Heart right ventricle (tissue), 16 donors: ENCODE data around the gene YARS1. TPM values are rescaled to one million over a fixed set of nuclear protein-coding genes. Genes with fewer than 3 reads are reported as not detected.

Experiments
- ATAC-seq, 8 donors: fragments of 200-7000 bp; cut with Tn5 transposase; one replicate each; pipeline ENCODE4 v1.9.1; 2020; ENCODE audit warnings: mild to moderate bottlenecking in 8 of 8, moderate library complexity in 8 of 8, moderate number of reproducible peaks in 1 of 8
- DNase-seq, 2 donors: peaks; one replicate each; pipeline ENCODE4 v3.0.0-alpha.2; 2020
- H3K27ac ChIP-seq, 10 donors: fragments of 200-600 bp; sonication (generic) in 2 of 10; one replicate each; pipeline versions ENCODE4 v1.5.0 to v1.8.0; 2020 to 2022; ENCODE audit warnings: mild to moderate bottlenecking in 3 of 10
- H3K27me3 ChIP-seq, 7 donors: fragments of 200-600 bp; one replicate each; pipeline ENCODE4 v1.8.0; 2021 to 2022; ENCODE audit warnings: mild to moderate bottlenecking in 2 of 7
- H3K36me3 ChIP-seq, 9 donors: fragments of 200-600 bp; sonication (generic) in 1 of 9; one replicate each; pipeline versions ENCODE4 v1.5.0 to v1.8.0; 2020 to 2022; ENCODE audit warnings: mild to moderate bottlenecking in 2 of 9
- H3K4me1 ChIP-seq, 9 donors: fragments of 200-600 bp; sonication (generic) in 1 of 9; one replicate each; pipeline versions ENCODE4 v1.5.0 to v1.8.0; 2020 to 2022; ENCODE audit warnings: mild to moderate bottlenecking in 4 of 9
- H3K4me3 ChIP-seq, 10 donors: fragments of 200-600 bp; sonication (generic) in 2 of 10; one replicate each; pipeline versions ENCODE4 v1.5.0 to v1.8.0; 2020 to 2022; ENCODE audit warnings: mild to moderate bottlenecking in 7 of 10, moderate library complexity in 2 of 10
- H3K9me3 ChIP-seq, 11 donors: fragments of 200-600 bp in 10 of 11; sonication (generic) in 2 of 11; one replicate each; pipeline versions ENCODE4 v1.5.0 to v1.8.0; 2013 to 2022; ENCODE audit warnings: mild to moderate bottlenecking in 2 of 11, control low read depth in 1 of 11, moderate library complexity in 1 of 11
- CTCF ChIP-seq, 9 donors: fragments of 200-600 bp; sonication (generic) in 2 of 9; IDR thresholded peaks; one replicate each; pipeline versions ENCODE4 v1.5.0 to v1.8.0; 2021 to 2022; ENCODE audit warnings: antibody characterized with exemption in 9 of 9, mild to moderate bottlenecking in 5 of 9, moderate library complexity in 1 of 9
- WGBS, 2 donors: extraction: QIAGEN DNeasy Blood & Tissue Kit; methylation state at CpG; one replicate each; pipeline ENCODE4 v1.1.7; 2013; ENCODE audit warnings: inconsistent platforms in 1 of 2; 5-methylcytosine and 5-hydroxymethylcytosine counted together
- intact Hi-C, 10 donors: fragments of 100-400 bp; cut with DNase I; formaldehyde crosslinking; loops; one replicate each; pipeline versions ENCODE4 v1.11.1 to v1.14.2; 2022
- polyA plus RNA-seq, 2 donors: library from polyadenylated mRNA; stranded (reverse); fragments of 200-250 nt; gene quantifications; one replicate each; pipeline ENCODE4 v1.2.3, GENCODE V29; 2013
- total RNA-seq, 10 donors: library from RNA; stranded (reverse); fragmentation: NEBNext Ultra II Directional in 3 of 10; extraction: Animal tissue kit (Norgen Biotek cat#: 25700) in 3 of 10; gene quantifications; one replicate each; pipeline versions ENCODE4 v1.2.1 to v1.2.4, GENCODE V29; 2021 to 2023
- donor health status: Arrhythmogenic right ventricular cardiomyopathy.
- donor health status: ischemic (EF 13 %, LVEDD 7.1; RV severe dilation, severe dysfunction).
- donor health status: healthy with polysubstance abuse.
- donor health status: DM: no; HTN: yes; CAD: no.
- donor health status: DM: no; HTN: no; CAD: no.
- donor health status: ischemic (EF 25% LVEDD 6.9; RV normal size, moderate dysfunction).
- donor health status: ischemic (EF 25% LVEDD 5.7; RV mildly dilated, moderate dysfunction).
- donor health status: healthy.
- donor health status: DM: yes; HTN: yes; CAD: no.
- donor health status: Ischemic cardiomyopathy.
- donor health status: ischemic (EF 35%, LVEDD 5.7; RV mildly dilated, moderate dysfunction).
- donor health status: nonischemic (EF 11% LVEDD 7.7; RV severe dilation, severe dysfunction).
- donor health status: DM: yes; HTN: yes; CAD: no.
- donor health status: PGD.
- donor health status: ischemic (EF 29% LVEDD 5.4; RV normal size, mild dysfunction).
- donor health status: nonischemic (EF 23%, LVEDD 6.1; RV moderate dilation, normal function).

Gene YARS1
- total and polyA plus RNA-seq, 12 donors = 20.5 to 48.5 (median 31.0) TPM

GRCh38 chr1:32754317-32755097 is 62.7 kb downstream of the YARS1 start:
- H3K36me3 ChIP-seq = no peaks in the 10 kb centered on the region
- H3K27me3 ChIP-seq = peaks cover 0 to 24% (median 0%) of the 10 kb centered on the region in 7 donors
- ATAC-seq = peak in 7 of 8 donors; percentile 13 to 33 (median 19)
- no peak overlapping the region for H3K27ac ChIP-seq
- intact Hi-C loops = no loop called here
- peaks cover 0 to 35% (median 22%) of the 10 kb centered on the region in 9 donors for H3K4me1 ChIP-seq
- no peaks in the 10 kb centered on the region for H3K9me3 ChIP-seq
- WGBS, 2 donors = 3 to 12% methylated on average over 37 to 47 of the region's 47 CpGs
- no peak for TF ChIP-seq CTCF (IDR thresholded peaks at IDR 0.05)
- DNase-seq = no peak
- peak overlapping the region; percentile 25 to 72 (median 64) for H3K4me3 ChIP-seq

GRCh38 chr1:32753532-32754316 is 63.4 kb downstream of the YARS1 start:
- 2 to 3% methylated on average over 55 to 66 of the region's 66 CpGs for WGBS, 2 donors
- H3K27me3 ChIP-seq = peaks cover 0 to 24% (median 0%) of the 10 kb centered on the region in 7 donors

GRCh38 chr1:32749771-32750170 is 67.4 kb downstream of the YARS1 start:
- no peaks in the 10 kb centered on the region for H3K36me3 ChIP-seq
- H3K9me3 ChIP-seq = no peaks in the 10 kb centered on the region
- ATAC-seq (no peak), DNase-seq (no peak)
- intact Hi-C loops = no loop called here
- WGBS, 2 donors = 82 to 93% methylated on average over 3 of the region's 3 CpGs
- H3K27me3 ChIP-seq = peaks cover 0 to 18% (median 0%) of the 10 kb centered on the region in 7 donors
- TF ChIP-seq CTCF (IDR thresholded peaks at IDR 0.05) = no peak
- no peak overlapping the region for H3K4me3 ChIP-seq
- H3K27ac ChIP-seq = no peak overlapping the region
- peaks cover 0 to 17% (median 16%) of the 10 kb centered on the region in 9 donors for H3K4me1 ChIP-seq

More at GRCh38 chr1:32753532-32754316, 63.4 kb downstream of the YARS1 start:
- Histone ChIP-seq H3K36me3 (no peaks in the 10 kb centered on the region), H3K4me3 (peak overlapping the region; percentile 25 to 72 (median 64)), H3K9me3 (no peaks in the 10 kb centered on the region), H3K27ac (no peak overlapping the region), H3K4me1 (peaks cover 0 to 30% (median 19%) of the 10 kb centered on the region in 9 donors)
- peak; percentile 41 to 69 for DNase-seq
- intact Hi-C loops = no loop called here
- TF ChIP-seq CTCF (IDR thresholded peaks at IDR 0.05) = peak in 1 of 9 donors; percentile 10
- ATAC-seq = peak; percentile 88 to 95 (median 92)

- 94 to 96% methylated on average over 4 of the region's 4 CpGs for WGBS, 2 donors
- H3K4me1 ChIP-seq = peaks cover 0 to 13% (median 12%) of the 10 kb centered on the region in 9 donors
- no peaks in the 10 kb centered on the region for H3K9me3 ChIP-seq
- no peak overlapping the region for H3K27ac ChIP-seq
- H3K4me3 ChIP-seq = no peak overlapping the region
- DNase-seq (no peak), ATAC-seq (no peak)
- H3K36me3 ChIP-seq = no peaks in the 10 kb centered on the region
- no peak for TF ChIP-seq CTCF (IDR thresholded peaks at IDR 0.05)
- intact Hi-C loops = no loop called here
- peaks cover 0 to 13% (median 0%) of the 10 kb centered on the region in 7 donors for H3K27me3 ChIP-seq
Observed at GRCh38 chr1:32749332-32749731, 67.8 kb downstream of the YARS1 start.
